ENCODE measurements around the gene CLIP4. TPM values are rescaled to one million over a fixed set of nuclear protein-coding genes. Genes with fewer than 3 reads are reported as not detected.

CLIP4 gene
- total and polyA plus RNA-seq, 4 donors, result 15.1 to 30.1 (median 23.1) TPM

- H3K9ac ChIP-seq (ENCODE audit: insufficient read depth in 1 of 2, low read length in 2 of 2), result no peak overlapping the region
- DNase-seq (no peak), ATAC-seq (ENCODE audit: insufficient read depth, low FRiP score) (no peak)
- no peak overlapping the region for H3K4me3 ChIP-seq
- H3K27me3 ChIP-seq (ENCODE audit: control insufficient read depth in 3 of 3, insufficient read depth in 3 of 3, low read length in 2 of 3), result no peaks in the 10 kb centered on the region
- no peaks in the 10 kb centered on the region for H3K4me1 ChIP-seq (ENCODE audit: control insufficient read depth in 5 of 5, insufficient read depth in 5 of 5, low read length in 5 of 5)
- no peak overlapping the region for H3K27ac ChIP-seq (ENCODE audit: low read depth in 1 of 2, low read length in 1 of 2)
- H3K36me3 ChIP-seq (ENCODE audit: control insufficient read depth in 4 of 4, insufficient read depth in 4 of 4, low read length in 4 of 4), result peaks cover 0 to 10% (median 4%) of the 10 kb centered on the region in 4 donors
- H3K9me3 ChIP-seq (ENCODE audit: control insufficient read depth in 4 of 4, insufficient read depth in 3 of 4, low read length in 3 of 4), result no peaks in the 10 kb centered on the region
- WGBS, 2 donors, result 92 to 95% methylated on average over 6 of the region's 6 CpGs
- no peak for TF ChIP-seq CTCF (IDR thresholded peaks at IDR 0.05; ENCODE audit: control extremely low read depth, extremely low read depth)
Observed at GRCh38 chr2:29184531-29184930, 69.3 kb downstream of the CLIP4 start.

- DNase-seq, result no peak
- 94 to 97% methylated on average over 1 of the region's 1 CpG for WGBS, 2 donors
- Histone ChIP-seq H3K4me3 (no peak overlapping the region), H3K36me3 (ENCODE audit: control insufficient read depth in 4 of 4, insufficient read depth in 4 of 4, low read length in 4 of 4) (peaks cover 0 to 10% (median 2%) of the 10 kb centered on the region in 4 donors), H3K9ac (ENCODE audit: insufficient read depth in 1 of 2, low read length in 2 of 2) (no peak overlapping the region), H3K27ac (ENCODE audit: low read depth in 1 of 2, low read length in 1 of 2) (no peak overlapping the region), H3K9me3 (ENCODE audit: control insufficient read depth in 4 of 4, insufficient read depth in 3 of 4, low read length in 3 of 4) (no peaks in the 10 kb centered on the region), H3K4me1 (ENCODE audit: control insufficient read depth in 5 of 5, insufficient read depth in 5 of 5, low read length in 5 of 5) (no peaks in the 10 kb centered on the region), H3K27me3 (ENCODE audit: control insufficient read depth in 3 of 3, insufficient read depth in 3 of 3, low read length in 2 of 3) (no peaks in the 10 kb centered on the region)
- no peak for TF ChIP-seq CTCF (IDR thresholded peaks at IDR 0.05; ENCODE audit: control extremely low read depth, extremely low read depth)
- no peak for ATAC-seq (ENCODE audit: insufficient read depth, low FRiP score)
Observed at GRCh38 chr2:29186817-29187216, 71.6 kb downstream of the CLIP4 start.

- WGBS, 2 donors, result 81 to 90% methylated on average over 2 of the region's 2 CpGs
- Histone ChIP-seq H3K36me3 (ENCODE audit: control insufficient read depth in 4 of 4, insufficient read depth in 4 of 4, low read length in 4 of 4) (peaks cover 0 to 8% (median 2%) of the 10 kb centered on the region in 4 donors), H3K9ac (ENCODE audit: insufficient read depth in 1 of 2, low read length in 2 of 2) (no peak overlapping the region), H3K27me3 (ENCODE audit: control insufficient read depth in 3 of 3, insufficient read depth in 3 of 3, low read length in 2 of 3) (no peaks in the 10 kb centered on the region), H3K27ac (ENCODE audit: low read depth in 1 of 2, low read length in 1 of 2) (no peak overlapping the region), H3K4me1 (ENCODE audit: control insufficient read depth in 5 of 5, insufficient read depth in 5 of 5, low read length in 5 of 5) (no peaks in the 10 kb centered on the region), H3K9me3 (ENCODE audit: control insufficient read depth in 4 of 4, insufficient read depth in 3 of 4, low read length in 3 of 4) (no peaks in the 10 kb centered on the region), H3K4me3 (no peak overlapping the region)
- no peak for TF ChIP-seq CTCF (IDR thresholded peaks at IDR 0.05; ENCODE audit: control extremely low read depth, extremely low read depth)
- DNase-seq (no peak), ATAC-seq (ENCODE audit: insufficient read depth, low FRiP score) (no peak)
Observed at GRCh38 chr2:29187926-29188325, 72.7 kb downstream of the CLIP4 start.

GRCh38 chr2:29189052-29189451, 73.8 kb downstream of the CLIP4 start:
- ATAC-seq (ENCODE audit: insufficient read depth, low FRiP score), result no peak
- H3K4me1 ChIP-seq (ENCODE audit: control insufficient read depth in 5 of 5, insufficient read depth in 5 of 5, low read length in 5 of 5), result no peaks in the 10 kb centered on the region

More at GRCh38 chr2:29189052-29189451, 73.8 kb downstream of the CLIP4 start:
- Histone ChIP-seq H3K27ac (ENCODE audit: low read depth in 1 of 2, low read length in 1 of 2) (no peak overlapping the region), H3K36me3 (ENCODE audit: control insufficient read depth in 4 of 4, insufficient read depth in 4 of 4, low read length in 4 of 4) (peaks cover 0 to 8% (median 2%) of the 10 kb centered on the region in 4 donors), H3K27me3 (ENCODE audit: control insufficient read depth in 3 of 3, insufficient read depth in 3 of 3, low read length in 2 of 3) (no peaks in the 10 kb centered on the region), H3K4me3 (no peak overlapping the region), H3K9ac (ENCODE audit: insufficient read depth in 1 of 2, low read length in 2 of 2) (no peak overlapping the region), H3K9me3 (ENCODE audit: control insufficient read depth in 4 of 4, insufficient read depth in 3 of 4, low read length in 3 of 4) (no peaks in the 10 kb centered on the region)
- no peak for DNase-seq
- TF ChIP-seq CTCF (IDR thresholded peaks at IDR 0.05; ENCODE audit: control extremely low read depth, extremely low read depth), result no peak
- 29 to 88% methylated on average over 5 of the region's 5 CpGs for WGBS, 2 donors
